GM12878 (cell line): ENCODE data around the gene PPFIA3. TPM values are rescaled to one million over a fixed set of nuclear protein-coding genes. Genes with fewer than 3 reads are reported as not detected.

Experiments
- ATAC-seq: fragments of 200-7000 bp; cut with Tn5 transposase; 3 replicates; pipeline ENCODE4 v1.9.1; 2020; ENCODE audit warnings: mild to moderate bottlenecking, moderate library complexity
- BruUV-seq: library from RNA; stranded (reverse); fragments of 400-500 nt; replicated peaks from 2 replicates; lab custom pipeline; 2021; lab: Mats Ljungman, UMichigan
- CTCF ChIA-PET: fragments of 300-600 bp; sonication (Branson Sonifier 250); formaldehyde crosslinking; extraction: SDS; loops from one replicate; lab custom pipeline; 2021; ENCODE audit warnings: inconsistent platforms; lab: Yijun Ruan, JAX
- POLR2A ChIA-PET: fragments of 350-600 bp; formaldehyde crosslinking; extraction: SDS; loops from one replicate; lab custom pipeline; 2021; ENCODE audit warnings: inconsistent platforms; lab: Charles Lee
- RAD21 ChIA-PET: fragments of 300-600 bp; sonication (Branson Sonifier 250); formaldehyde crosslinking; loops from one replicate; lab custom pipeline; 2023; ENCODE audit warnings: antibody characterized with exemption; ENCODE audit not compliant: unreplicated experiment; lab: Charles Lee
- SMC1A ChIA-PET: fragments of 300-600 bp; sonication (Branson Sonifier 250); formaldehyde crosslinking; loops from one replicate; lab custom pipeline; 2023; ENCODE audit not compliant: unreplicated experiment, uncharacterized antibody; lab: Charles Lee
- DNase-seq: peaks from one replicate; pipeline ENCODE4 v3.0.0-alpha.2; 2011; ENCODE audit warnings: low read depth, low spot score
- FAIRE-seq: peaks from 3 replicates; lab custom pipeline; 2011; peaks lifted over from hg19 to GRCh38; lab: Jason Lieb, UNC
- H2AFZ ChIP-seq: 2 replicates; pipeline ENCODE4 v1.6.0; 2011; ENCODE audit warnings: low read depth, low read length, control low read depth; ENCODE audit not compliant: control insufficient read depth
- H3K27ac ChIP-seq: 2 replicates; pipeline ENCODE4 v1.5.1; 2011; ENCODE audit warnings: control low read depth; ENCODE audit not compliant: control insufficient read depth, insufficient read depth
- H3K27me3 ChIP-seq, 2 experiments: replicated peaks in 1 of 2; 2 replicates each; pipeline versions ENCODE4 v1.6.0 to v1.6.1; 2011; ENCODE audit warnings: low read length in 1 of 2; ENCODE audit not compliant: control insufficient read depth in 2 of 2, insufficient read depth in 2 of 2
- H3K36me3 ChIP-seq, 2 experiments: 2 replicates each; pipeline ENCODE4 v1.5.1; 2011; ENCODE audit warnings: low read length in 1 of 2; ENCODE audit not compliant: control insufficient read depth in 2 of 2, insufficient read depth in 2 of 2
- H3K4me1 ChIP-seq: 2 replicates; pipeline ENCODE4 v1.6.1; 2011; ENCODE audit warnings: mild to moderate bottlenecking, low read length, moderate library complexity, mixed read lengths; ENCODE audit not compliant: control insufficient read depth, insufficient read depth
- H3K4me2 ChIP-seq: 2 replicates; pipeline ENCODE4 v1.6.0; 2011; ENCODE audit warnings: control low read depth; ENCODE audit not compliant: control insufficient read depth, insufficient read depth
- H3K4me3 ChIP-seq: fragments of 200-600 bp; sonication (generic); 2 replicates; pipeline ENCODE4 v1.5.1; 2016
- H3K79me2 ChIP-seq: 2 replicates; pipeline ENCODE4 v1.6.0; 2011; ENCODE audit warnings: low read length; ENCODE audit not compliant: control insufficient read depth, insufficient read depth
- H3K9ac ChIP-seq: 2 replicates; pipeline ENCODE4 v1.8.0; 2011; ENCODE audit warnings: low read length, control low read depth, mixed read lengths; ENCODE audit not compliant: control insufficient read depth, insufficient read depth
- H3K9me3 ChIP-seq: replicated peaks from 3 replicates; pipeline ENCODE4 v1.5.1; 2011; ENCODE audit warnings: mild to moderate bottlenecking, low read length; ENCODE audit not compliant: control insufficient read depth, insufficient read depth
- H4K20me1 ChIP-seq: 2 replicates; pipeline ENCODE4 v1.6.0; 2011; ENCODE audit not compliant: control insufficient read depth, insufficient read depth
- BHLHE40 ChIP-seq, 2 experiments: fragments of 450-650 bp in 1 of 2; IDR thresholded peaks; 2 replicates each; pipeline ENCODE4 v1.6.1; 2011 to 2017; ENCODE audit warnings: low read depth in 2 of 2, borderline replicate concordance in 1 of 2, improper control_type of control experiment in 1 of 2, low read length in 1 of 2, mild to moderate bottlenecking in 1 of 2
- EZH2 ChIP-seq: IDR thresholded peaks from 2 replicates; pipeline ENCODE4 v1.6.1; 2012; ENCODE audit warnings: low read depth, mild to moderate bottlenecking, control low read depth, inconsistent platforms, low read length, borderline replicate concordance; ENCODE audit not compliant: control insufficient read depth
- GABPA ChIP-seq: IDR thresholded peaks from 2 replicates; pipeline ENCODE4 v1.6.1; 2014; ENCODE audit warnings: antibody characterized with exemption, low read depth, mild to moderate bottlenecking, inconsistent platforms
- GATAD2B ChIP-seq: fragments of 450-650 bp; conservative IDR thresholded peaks from 2 replicates; pipeline ENCODE4 v1.6.1; 2017; ENCODE audit warnings: low read depth, mild to moderate bottlenecking, moderate library complexity
- HDAC2 ChIP-seq: fragments of 200-600 bp; sonication (generic); IDR thresholded peaks from 2 replicates; pipeline ENCODE4 v1.6.1; 2017
- KLF5 ChIP-seq: fragments of 450-650 bp; IDR thresholded peaks from 2 replicates; pipeline ENCODE4 v1.6.1; 2014; ENCODE audit warnings: mild to moderate bottlenecking; ENCODE audit not compliant: partially characterized antibody
- LARP7 ChIP-seq: fragments of 450-650 bp; IDR thresholded peaks from 2 replicates; pipeline ENCODE4 v1.6.1; 2017; ENCODE audit warnings: mild to moderate bottlenecking
- NRF1 ChIP-seq: conservative IDR thresholded peaks from 2 replicates; pipeline ENCODE4 v1.6.1; 2011; ENCODE audit warnings: mild to moderate bottlenecking, low read depth, low read length, improper control_type of control experiment
- ZNF217 ChIP-seq: fragments of 450-650 bp; IDR thresholded peaks from 2 replicates; pipeline ENCODE4 v1.6.1; 2017; ENCODE audit warnings: antibody characterized with exemption, mild to moderate bottlenecking
- WGBS: methylation state at CpG from one replicate; pipeline ENCODE4 v1.1.6; 2016; ENCODE audit warnings: low lambda C conversion rate; ENCODE audit not compliant: insufficient replicate concordance, insufficient coverage; ENCODE audit errors: missing lambda C conversion rate; 5-methylcytosine and 5-hydroxymethylcytosine counted together
- in situ Hi-C: fragments of 300-500 bp; cut with MboI; formaldehyde crosslinking; loops from 9 replicates; pipeline ENCODE4 v1.14.3; 2018; ENCODE audit warnings: mixed read lengths
- intact Hi-C: fragments of 100-400 bp; cut with micrococcal nuclease; formaldehyde crosslinking; loops from one replicate; pipeline ENCODE4 v1.14.2; 2022; ENCODE audit not compliant: unreplicated experiment
- polyA plus RNA-seq, 11 experiments: library from polyadenylated mRNA; depleted of rRNA in 4 of 11; unstranded in 6 of 11; stranded (reverse) in 5 of 11; fragments of >200 nt; fragmentation: Nextera tagmentation in 4 of 11; fragmentation: Illumina TruSeq in 1 of 11; extraction: Ambion mirVana in 4 of 11; extraction: Trizol in 1 of 11; gene quantifications; 1 replicate in 1 of 11; 2 replicates in 10 of 11; pipeline versions ENCODE4 v1.2.1 to v1.2.3, GENCODE V29; 2011 to 2016; ENCODE audit warnings: inconsistent platforms in 2 of 11, missing spikeins in 2 of 11, low read depth in 1 of 11
- total RNA-seq, 4 experiments: library from RNA; depleted of rRNA in 3 of 4; stranded (reverse); fragments of >200 nt in 3 of 4; fragmentation: Illumina TruSeq in 1 of 4; extraction: Trizol in 1 of 4; gene quantifications; 2 replicates each; pipeline versions ENCODE4 v1.2.1 to v1.2.3, GENCODE V29; 2013 to 2021
- TF ChIP-seq, protein P1 (sequence below): fragments of 450-650 bp; IDR thresholded peaks from 2 replicates; pipeline ENCODE4 v1.6.1; 2017; ENCODE audit warnings: low read depth, mild to moderate bottlenecking, moderate library complexity
- TF ChIP-seq, protein P2 (sequence below): fragments of 450-650 bp; IDR thresholded peaks from 2 replicates; pipeline ENCODE4 v1.6.1; 2017; ENCODE audit warnings: borderline replicate concordance
- TF ChIP-seq, protein P3 (sequence below): fragments of 450-650 bp; IDR thresholded peaks from 2 replicates; pipeline ENCODE4 v1.6.1; 2016; ENCODE audit warnings: mild to moderate bottlenecking, moderate library complexity, borderline replicate concordance
- TF ChIP-seq, protein P4 (sequence below): fragments of 450-650 bp; IDR thresholded peaks from 2 replicates; pipeline ENCODE4 v1.6.1; 2018; ENCODE audit warnings: mild to moderate bottlenecking, low read depth, moderate library complexity; ENCODE audit not compliant: partially characterized antibody

The PPFIA3 gene
- total and polyA plus RNA-seq, 10 of the 15 experiments (the other 5 are each of a cell fraction or from before 2014, with no cell fraction given): 0.11 to 1.7 (median 0.73) TPM; not detected in 3

DNA sequence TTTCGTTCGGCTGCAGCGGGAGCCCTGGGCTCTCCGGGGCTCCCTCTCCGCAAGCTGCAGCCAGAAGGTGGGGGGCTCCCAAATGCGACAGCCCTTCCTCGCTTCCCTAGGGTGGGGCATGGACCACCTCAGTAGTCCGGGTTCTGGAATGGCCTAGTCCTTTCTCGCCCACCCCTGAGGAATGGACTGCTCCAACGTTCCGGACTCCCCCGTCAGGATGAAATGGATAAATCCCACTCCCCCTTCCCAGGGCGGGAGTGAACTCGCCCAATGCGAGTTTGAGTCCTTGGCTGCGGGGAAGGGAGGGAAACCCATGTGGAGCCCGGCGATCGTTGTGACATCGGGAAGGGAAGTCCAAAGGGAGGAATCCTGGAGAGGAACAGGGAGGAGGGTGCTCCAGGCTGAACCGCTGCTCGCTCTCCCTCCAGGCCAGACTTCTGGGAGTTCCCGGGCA lies 30.3 kb downstream of the PPFIA3 start:
- no peak overlapping the region for H3K27ac ChIP-seq
- no peaks in the 10 kb centered on the region for H3K36me3 ChIP-seq
- CTCF ChIA-PET: interaction anchor here (1.0 to 6.0 kb wide), 3 partner anchors 49 to 156 kb away, joined by 3 to 54 read pairs (median 9); partner anchors contain the start of genes GYS1 and RUVBL2
- no peak for ATAC-seq
- intact Hi-C loops (loop anchor here (5.0 kb wide), 1 partner anchor 58 kb away; no protein-coding TSS in a partner anchor), in situ Hi-C loops (no loop called here)
- no peaks in the 10 kb centered on the region for H4K20me1 ChIP-seq
- WGBS: 4% methylated on average over 23 of the region's 23 CpGs
- H3K9me3 ChIP-seq: peaks cover 4% of the 10 kb centered on the region; the same call in 2 of the 3 replicates
- FAIRE-seq: no peak
- no peak for DNase-seq
- SMC1A ChIA-PET: no interaction called here
- POLR2A ChIA-PET: interaction anchor here (1.0 kb wide), 1 partner anchor 156 kb away, joined by 3 read pairs; the partner anchor contains the start of gene RUVBL2
- RAD21 ChIA-PET: interaction anchor here (1.0 to 1.6 kb wide), 2 partner anchors 22 to 52 kb away, joined by 4 to 5 read pairs; no protein-coding TSS in a partner anchor
- H3K4me2 ChIP-seq: peak overlapping the region; percentile 82
- H3K4me3 ChIP-seq: peak overlapping the region; percentile 63; the same call in 1 of the 2 replicates
- H3K9ac ChIP-seq: no peak overlapping the region
- H2AFZ ChIP-seq: no peak overlapping the region
- H3K4me1 ChIP-seq: peaks cover 10% of the 10 kb centered on the region
- no TSS peak for BruUV-seq
- no peaks in the 10 kb centered on the region for H3K79me2 ChIP-seq
- H3K27me3 ChIP-seq: peaks cover 6 to 22% of the 10 kb centered on the region in 2 experiments
- TF ChIP-seq, protein P1, sequence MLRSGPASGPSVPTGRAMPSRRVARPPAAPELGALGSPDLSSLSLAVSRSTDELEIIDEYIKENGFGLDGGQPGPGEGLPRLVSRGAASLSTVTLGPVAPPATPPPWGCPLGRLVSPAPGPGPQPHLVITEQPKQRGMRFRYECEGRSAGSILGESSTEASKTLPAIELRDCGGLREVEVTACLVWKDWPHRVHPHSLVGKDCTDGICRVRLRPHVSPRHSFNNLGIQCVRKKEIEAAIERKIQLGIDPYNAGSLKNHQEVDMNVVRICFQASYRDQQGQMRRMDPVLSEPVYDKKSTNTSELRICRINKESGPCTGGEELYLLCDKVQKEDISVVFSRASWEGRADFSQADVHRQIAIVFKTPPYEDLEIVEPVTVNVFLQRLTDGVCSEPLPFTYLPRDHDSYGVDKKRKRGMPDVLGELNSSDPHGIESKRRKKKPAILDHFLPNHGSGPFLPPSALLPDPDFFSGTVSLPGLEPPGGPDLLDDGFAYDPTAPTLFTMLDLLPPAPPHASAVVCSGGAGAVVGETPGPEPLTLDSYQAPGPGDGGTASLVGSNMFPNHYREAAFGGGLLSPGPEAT: no peak
- TF ChIP-seq, protein P2, sequence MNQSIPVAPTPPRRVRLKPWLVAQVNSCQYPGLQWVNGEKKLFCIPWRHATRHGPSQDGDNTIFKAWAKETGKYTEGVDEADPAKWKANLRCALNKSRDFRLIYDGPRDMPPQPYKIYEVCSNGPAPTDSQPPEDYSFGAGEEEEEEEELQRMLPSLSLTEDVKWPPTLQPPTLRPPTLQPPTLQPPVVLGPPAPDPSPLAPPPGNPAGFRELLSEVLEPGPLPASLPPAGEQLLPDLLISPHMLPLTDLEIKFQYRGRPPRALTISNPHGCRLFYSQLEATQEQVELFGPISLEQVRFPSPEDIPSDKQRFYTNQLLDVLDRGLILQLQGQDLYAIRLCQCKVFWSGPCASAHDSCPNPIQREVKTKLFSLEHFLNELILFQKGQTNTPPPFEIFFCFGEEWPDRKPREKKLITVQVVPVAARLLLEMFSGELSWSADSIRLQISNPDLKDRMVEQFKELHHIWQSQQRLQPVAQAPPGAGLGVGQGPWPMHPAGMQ: no peak
- TF ChIP-seq LARP7: no peak; the same call in 1 of the 2 replicates
- TF ChIP-seq, protein P3, sequence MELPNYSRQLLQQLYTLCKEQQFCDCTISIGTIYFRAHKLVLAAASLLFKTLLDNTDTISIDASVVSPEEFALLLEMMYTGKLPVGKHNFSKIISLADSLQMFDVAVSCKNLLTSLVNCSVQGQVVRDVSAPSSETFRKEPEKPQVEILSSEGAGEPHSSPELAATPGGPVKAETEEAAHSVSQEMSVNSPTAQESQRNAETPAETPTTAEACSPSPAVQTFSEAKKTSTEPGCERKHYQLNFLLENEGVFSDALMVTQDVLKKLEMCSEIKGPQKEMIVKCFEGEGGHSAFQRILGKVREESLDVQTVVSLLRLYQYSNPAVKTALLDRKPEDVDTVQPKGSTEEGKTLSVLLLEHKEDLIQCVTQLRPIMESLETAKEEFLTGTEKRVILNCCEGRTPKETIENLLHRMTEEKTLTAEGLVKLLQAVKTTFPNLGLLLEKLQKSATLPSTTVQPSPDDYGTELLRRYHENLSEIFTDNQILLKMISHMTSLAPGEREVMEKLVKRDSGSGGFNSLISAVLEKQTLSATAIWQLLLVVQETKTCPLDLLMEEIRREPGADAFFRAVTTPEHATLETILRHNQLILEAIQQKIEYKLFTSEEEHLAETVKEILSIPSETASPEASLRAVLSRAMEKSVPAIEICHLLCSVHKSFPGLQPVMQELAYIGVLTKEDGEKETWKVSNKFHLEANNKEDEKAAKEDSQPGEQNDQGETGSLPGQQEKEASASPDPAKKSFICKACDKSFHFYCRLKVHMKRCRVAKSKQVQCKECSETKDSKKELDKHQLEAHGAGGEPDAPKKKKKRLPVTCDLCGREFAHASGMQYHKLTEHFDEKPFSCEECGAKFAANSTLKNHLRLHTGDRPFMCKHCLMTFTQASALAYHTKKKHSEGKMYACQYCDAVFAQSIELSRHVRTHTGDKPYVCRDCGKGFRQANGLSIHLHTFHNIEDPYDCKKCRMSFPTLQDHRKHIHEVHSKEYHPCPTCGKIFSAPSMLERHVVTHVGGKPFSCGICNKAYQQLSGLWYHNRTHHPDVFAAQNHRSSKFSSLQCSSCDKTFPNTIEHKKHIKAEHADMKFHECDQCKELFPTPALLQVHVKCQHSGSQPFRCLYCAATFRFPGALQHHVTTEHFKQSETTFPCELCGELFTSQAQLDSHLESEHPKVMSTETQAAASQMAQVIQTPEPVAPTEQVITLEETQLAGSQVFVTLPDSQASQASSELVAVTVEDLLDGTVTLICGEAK: no peak
- TF ChIP-seq KLF5: no peak
- TF ChIP-seq HDAC2: no peak
- no peak for TF ChIP-seq GATAD2B
- TF ChIP-seq GABPA: no peak
- no peak for TF ChIP-seq NRF1
- TF ChIP-seq BHLHE40 (IDR thresholded peaks at IDR 0.05; ENCODE audit: borderline replicate concordance in 1 of 2, low read depth in 2 of 2, low read length in 1 of 2): peak in 1 of 2 experiments; percentile 29; a peak in 2 of 4 replicates
- no peak for TF ChIP-seq EZH2
- TF ChIP-seq ZNF217: no peak
- TF ChIP-seq, protein P4, sequence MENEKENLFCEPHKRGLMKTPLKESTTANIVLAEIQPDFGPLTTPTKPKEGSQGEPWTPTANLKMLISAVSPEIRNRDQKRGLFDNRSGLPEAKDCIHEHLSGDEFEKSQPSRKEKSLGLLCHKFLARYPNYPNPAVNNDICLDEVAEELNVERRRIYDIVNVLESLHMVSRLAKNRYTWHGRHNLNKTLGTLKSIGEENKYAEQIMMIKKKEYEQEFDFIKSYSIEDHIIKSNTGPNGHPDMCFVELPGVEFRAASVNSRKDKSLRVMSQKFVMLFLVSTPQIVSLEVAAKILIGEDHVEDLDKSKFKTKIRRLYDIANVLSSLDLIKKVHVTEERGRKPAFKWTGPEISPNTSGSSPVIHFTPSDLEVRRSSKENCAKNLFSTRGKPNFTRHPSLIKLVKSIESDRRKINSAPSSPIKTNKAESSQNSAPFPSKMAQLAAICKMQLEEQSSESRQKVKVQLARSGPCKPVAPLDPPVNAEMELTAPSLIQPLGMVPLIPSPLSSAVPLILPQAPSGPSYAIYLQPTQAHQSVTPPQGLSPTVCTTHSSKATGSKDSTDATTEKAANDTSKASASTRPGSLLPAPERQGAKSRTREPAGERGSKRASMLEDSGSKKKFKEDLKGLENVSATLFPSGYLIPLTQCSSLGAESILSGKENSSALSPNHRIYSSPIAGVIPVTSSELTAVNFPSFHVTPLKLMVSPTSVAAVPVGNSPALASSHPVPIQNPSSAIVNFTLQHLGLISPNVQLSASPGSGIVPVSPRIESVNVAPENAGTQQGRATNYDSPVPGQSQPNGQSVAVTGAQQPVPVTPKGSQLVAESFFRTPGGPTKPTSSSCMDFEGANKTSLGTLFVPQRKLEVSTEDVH: no peak
